Stimulated activated naive B cell treated with anti-CD40 and anti-IgM and Interleukin-4, amounts not matched to agents 10 μg/mL and 1 μg/mL and 100 μg/mL, for 72 hours (primary cell): ENCODE measurements around the gene GPX4.

ENCODE experiments used
- ATAC-seq, 2 donors: fragments of 150-1000 bp; cut with Tn5 transposase; replicated peaks; 2 replicates each; pipeline ENCODE4 v1.10.0; 2021; ENCODE audit warnings: moderate library complexity in 1 of 2
- DNase-seq: peaks from one replicate; pipeline ENCODE4 v3.0.0; 2021
- H3K27ac Mint-ChIP-seq: one replicate; pipeline ENCODE4 v1.8.0; 2022; ENCODE audit warnings: mild to moderate bottlenecking, mixed read lengths
- H3K27me3 Mint-ChIP-seq, 2 donors: one replicate each; pipeline ENCODE4 v1.8.0; 2022; ENCODE audit warnings: mixed read lengths in 2 of 2
- H3K36me3 Mint-ChIP-seq, 2 donors: one replicate each; pipeline ENCODE4 v1.8.0; 2022; ENCODE audit warnings: mixed read lengths in 2 of 2, mild to moderate bottlenecking in 1 of 2
- H3K4me1 Mint-ChIP-seq, 2 donors: one replicate each; pipeline ENCODE4 v1.8.0; 2022; ENCODE audit warnings: mixed read lengths in 2 of 2, mild to moderate bottlenecking in 1 of 2
- H3K4me3 Mint-ChIP-seq, 2 donors: one replicate each; pipeline ENCODE4 v1.8.0; 2022; ENCODE audit warnings: mild to moderate bottlenecking in 2 of 2, mixed read lengths in 2 of 2, moderate library complexity in 1 of 2
- H3K9me3 Mint-ChIP-seq, 2 donors: one replicate each; pipeline ENCODE4 v1.8.0; 2022; ENCODE audit warnings: mixed read lengths in 2 of 2, mild to moderate bottlenecking in 1 of 2

The GPX4 gene

DNA sequence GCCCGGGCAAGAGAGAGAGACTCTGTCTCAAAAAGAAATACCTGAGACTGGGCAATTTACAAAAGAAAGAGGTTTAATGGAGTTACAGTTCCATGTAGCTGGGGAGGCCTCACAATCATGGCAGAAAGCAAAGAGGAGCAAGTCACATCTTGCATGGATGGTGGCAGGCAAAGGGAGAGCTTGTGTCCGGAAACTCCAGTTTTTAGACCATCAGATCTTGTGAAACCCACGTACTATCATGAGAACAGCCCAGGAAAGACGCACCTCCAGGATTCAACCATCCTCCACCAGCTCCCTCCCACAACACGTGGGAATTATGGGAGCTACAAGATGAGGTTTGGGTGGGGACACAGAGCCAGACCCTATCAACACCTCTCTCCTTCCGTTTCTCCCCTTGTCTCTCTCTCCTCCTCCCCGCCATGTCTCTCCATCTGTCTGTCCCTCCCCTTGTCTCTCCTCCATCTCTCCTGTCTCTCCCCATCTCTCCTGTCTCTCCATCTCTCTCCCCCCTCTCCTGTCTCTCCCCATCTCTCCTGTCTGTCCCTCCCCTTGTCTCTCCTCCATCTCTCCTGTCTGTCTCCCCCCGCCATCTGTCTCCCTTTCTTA is 18.6 kb upstream of the GPX4 start:
- no peak for ATAC-seq
- peaks cover 45 to 67% of the 10 kb centered on the region in 2 donors for H3K4me1 Mint-ChIP-seq
- H3K9me3 Mint-ChIP-seq, result no peaks in the 10 kb centered on the region
- H3K4me3 Mint-ChIP-seq, result peak overlapping the region; percentile 51 to 54
- no peaks in the 10 kb centered on the region for H3K27me3 Mint-ChIP-seq
- H3K27ac Mint-ChIP-seq, result peak overlapping the region; percentile 85
- peaks cover 55 to 74% of the 10 kb centered on the region in 2 donors for H3K36me3 Mint-ChIP-seq
- no peak for DNase-seq

DNA sequence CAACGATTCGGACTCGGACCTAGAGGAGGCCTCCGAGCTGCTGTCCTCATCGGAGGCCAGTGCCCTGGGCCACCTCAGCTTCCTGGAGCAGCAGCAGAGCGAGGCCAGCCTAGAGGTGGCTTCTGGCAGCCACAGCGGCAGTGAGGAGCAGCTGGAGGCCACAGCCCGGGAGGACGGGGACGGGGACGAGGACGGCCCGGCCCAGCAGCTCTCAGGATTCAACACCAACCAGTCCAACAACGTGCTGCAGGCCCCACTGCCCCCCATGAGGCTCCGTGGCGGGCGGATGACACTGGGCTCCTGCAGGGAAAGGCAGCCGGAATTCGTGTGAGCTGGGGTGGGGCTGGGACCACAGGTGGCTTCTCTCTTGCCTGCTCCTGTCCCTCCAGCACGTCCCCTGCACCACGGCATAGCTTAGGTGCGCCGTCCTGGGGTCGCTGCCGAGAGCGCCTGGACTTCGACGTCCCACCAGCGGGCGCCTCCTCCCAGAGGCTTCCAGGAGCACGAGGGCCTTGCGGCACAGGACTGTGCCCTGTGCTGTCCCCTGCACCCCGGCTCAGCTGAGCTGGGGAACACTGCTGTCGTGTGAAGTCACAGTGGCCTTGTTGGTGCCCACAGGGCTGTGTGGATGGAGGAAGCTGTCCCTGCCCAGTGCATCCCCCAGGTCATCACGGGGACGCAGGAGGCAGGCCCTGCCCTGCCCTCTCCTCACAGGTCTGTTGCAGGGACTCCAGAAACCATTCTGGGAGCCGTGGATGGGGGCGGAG is 17.9 kb upstream of the GPX4 start:
- H3K27ac Mint-ChIP-seq, result peak overlapping the region; percentile 85
- ATAC-seq (no peak), DNase-seq (no peak)
- peak overlapping the region; percentile 51 to 54 for H3K4me3 Mint-ChIP-seq
- peaks cover 52 to 67% of the 10 kb centered on the region in 2 donors for H3K36me3 Mint-ChIP-seq
- no peaks in the 10 kb centered on the region for H3K27me3 Mint-ChIP-seq
- peaks cover 40 to 62% of the 10 kb centered on the region in 2 donors for H3K4me1 Mint-ChIP-seq
- no peaks in the 10 kb centered on the region for H3K9me3 Mint-ChIP-seq

DNA sequence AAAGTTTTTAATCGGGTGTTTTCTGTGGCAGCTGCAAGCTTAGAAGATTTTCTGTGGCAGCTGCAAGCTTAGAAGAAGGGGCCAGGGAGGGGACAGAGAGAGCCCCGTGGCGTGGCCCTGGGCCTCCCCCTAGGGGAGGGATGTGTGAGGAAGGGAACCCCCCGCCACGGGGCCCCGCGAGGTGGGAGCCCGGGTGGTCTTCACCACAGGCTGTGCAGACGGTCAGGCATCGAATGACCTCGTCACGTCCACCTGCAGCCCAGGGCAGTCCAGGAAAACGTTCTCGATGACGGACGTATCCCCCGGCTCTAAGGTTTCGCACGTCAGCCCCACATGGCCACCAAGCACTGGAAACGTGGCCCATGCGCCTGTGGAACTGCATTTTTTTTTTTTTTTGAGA is 17.2 kb upstream of the GPX4 start:
- Mint-ChIP-seq H3K4me1 (peaks cover 36 to 54% of the 10 kb centered on the region in 2 donors), H3K27me3 (no peaks in the 10 kb centered on the region), H3K4me3 (peak overlapping the region in 1 of 2 donors; percentile 50), H3K36me3 (peaks cover 51 to 59% of the 10 kb centered on the region in 2 donors), H3K9me3 (no peaks in the 10 kb centered on the region), H3K27ac (peak overlapping the region; percentile 85)
- DNase-seq (no peak), ATAC-seq (no peak)

DNA sequence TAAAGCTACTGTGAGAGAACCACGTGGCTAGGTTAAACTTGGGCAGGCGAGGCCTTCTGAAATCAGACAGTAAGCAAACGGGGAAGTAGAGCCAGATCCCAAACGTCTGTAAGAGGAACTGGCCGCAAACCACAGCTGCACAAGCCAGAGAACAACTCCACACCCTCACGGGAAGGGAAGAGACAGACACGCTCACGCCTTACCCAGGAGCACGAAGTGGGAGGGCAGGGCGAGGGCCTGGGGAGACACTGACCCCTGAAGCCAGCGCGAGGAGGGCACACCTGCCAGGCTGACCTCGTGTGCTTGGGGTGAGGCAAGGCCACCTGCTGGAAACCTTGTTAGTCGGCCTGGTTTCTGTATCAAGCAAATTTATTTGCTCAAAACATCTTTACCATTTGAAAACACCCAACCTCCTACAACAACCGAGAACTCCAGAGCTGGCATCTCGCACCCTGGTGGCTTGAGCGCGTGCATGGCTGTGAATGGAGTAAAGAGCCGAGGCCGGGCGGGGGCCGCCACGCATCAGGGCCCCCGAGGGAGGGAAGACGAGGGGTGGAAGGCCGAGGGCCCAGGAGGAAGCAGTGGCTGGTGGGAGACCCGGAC is 15.9 kb upstream of the GPX4 start:
- peak overlapping the region; percentile 71 to 76 for H3K4me3 Mint-ChIP-seq
- DNase-seq (peak; percentile 64), ATAC-seq (peak; percentile 69 to 72)
- peaks cover 48 to 50% of the 10 kb centered on the region in 2 donors for H3K36me3 Mint-ChIP-seq
- no peaks in the 10 kb centered on the region for H3K9me3 Mint-ChIP-seq
- no peaks in the 10 kb centered on the region for H3K27me3 Mint-ChIP-seq
- H3K27ac Mint-ChIP-seq, result peak overlapping the region; percentile 94
- H3K4me1 Mint-ChIP-seq, result peaks cover 36 to 53% of the 10 kb centered on the region in 2 donors

DNA sequence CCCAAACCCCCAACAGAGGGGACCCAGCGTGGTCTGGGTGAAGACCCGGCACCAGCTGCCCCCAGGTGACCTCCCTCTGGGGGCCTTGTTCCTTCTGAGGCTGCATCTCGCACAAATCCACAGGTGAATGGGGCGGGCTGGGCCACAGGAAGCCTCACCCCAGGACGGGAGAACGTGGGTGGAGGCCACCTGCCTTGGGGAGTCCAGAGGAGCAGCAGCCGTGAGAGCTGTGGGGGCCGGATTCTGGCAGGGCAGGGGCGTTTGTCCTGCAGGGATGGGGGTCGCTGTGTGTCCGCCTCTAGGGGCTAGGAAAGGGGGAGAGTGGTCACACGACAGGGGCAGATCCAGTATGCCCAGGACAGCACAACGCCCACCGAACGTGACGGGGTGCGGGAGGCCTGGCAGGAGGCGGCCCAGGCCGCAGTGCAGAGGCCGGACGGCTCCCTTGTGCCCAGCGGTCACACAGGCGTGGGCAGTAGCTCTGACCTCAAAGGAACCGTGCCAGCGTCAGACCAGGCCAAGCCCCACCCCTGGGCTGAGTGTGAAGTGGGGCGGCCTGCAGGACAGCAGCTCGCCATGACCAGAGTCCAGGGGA is 15.3 kb upstream of the GPX4 start:
- H3K9me3 Mint-ChIP-seq, result no peaks in the 10 kb centered on the region
- peaks cover 51 to 54% of the 10 kb centered on the region in 2 donors for H3K36me3 Mint-ChIP-seq
- H3K4me1 Mint-ChIP-seq, result peaks cover 39 to 57% of the 10 kb centered on the region in 2 donors
- peak in 1 of 2 donors; percentile 6 for ATAC-seq
- no peaks in the 10 kb centered on the region for H3K27me3 Mint-ChIP-seq
- no peak for DNase-seq
- peak overlapping the region; percentile 71 to 76 for H3K4me3 Mint-ChIP-seq
- H3K27ac Mint-ChIP-seq, result peak overlapping the region; percentile 94

DNA sequence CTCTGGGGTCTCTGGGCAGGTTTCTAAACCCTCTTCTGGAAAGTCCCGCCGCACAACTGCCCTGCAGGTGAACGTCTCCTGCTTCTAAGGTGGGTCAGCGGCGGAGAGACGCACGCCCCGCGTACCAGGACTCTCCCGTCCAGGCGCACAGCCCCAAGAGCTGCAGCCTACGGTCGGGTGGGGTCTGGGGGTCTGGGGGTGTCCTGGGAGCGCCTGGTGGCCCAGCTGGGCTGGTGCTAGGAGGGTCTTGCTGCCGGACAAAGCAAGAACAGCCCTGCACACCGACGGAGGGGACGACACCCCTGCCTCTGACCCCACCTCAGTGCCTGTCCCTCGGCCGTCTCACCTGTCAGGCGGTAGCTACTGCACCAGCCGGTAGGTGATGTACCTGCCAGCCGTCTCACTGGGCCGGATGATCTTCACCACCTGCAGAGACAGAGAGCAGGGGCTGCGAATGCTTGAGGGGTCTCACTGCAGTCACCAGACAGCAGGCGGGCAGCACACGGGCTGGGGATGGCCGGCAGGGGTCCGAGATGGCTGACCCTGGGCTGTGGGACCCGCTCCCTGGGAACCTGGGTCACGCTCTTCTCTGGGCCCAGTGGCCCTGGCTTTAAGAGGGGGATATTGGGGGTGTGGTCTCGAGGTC is 14.5 kb upstream of the GPX4 start:
- no peak for DNase-seq
- H3K27me3 Mint-ChIP-seq, result no peaks in the 10 kb centered on the region
- peaks cover 40 to 57% of the 10 kb centered on the region in 2 donors for H3K4me1 Mint-ChIP-seq
- H3K4me3 Mint-ChIP-seq, result peak overlapping the region; percentile 10 to 19
- no peaks in the 10 kb centered on the region for H3K9me3 Mint-ChIP-seq
- peaks cover 50 to 56% of the 10 kb centered on the region in 2 donors for H3K36me3 Mint-ChIP-seq
- H3K27ac Mint-ChIP-seq, result peak overlapping the region; percentile 94
- ATAC-seq, result no peak

DNA sequence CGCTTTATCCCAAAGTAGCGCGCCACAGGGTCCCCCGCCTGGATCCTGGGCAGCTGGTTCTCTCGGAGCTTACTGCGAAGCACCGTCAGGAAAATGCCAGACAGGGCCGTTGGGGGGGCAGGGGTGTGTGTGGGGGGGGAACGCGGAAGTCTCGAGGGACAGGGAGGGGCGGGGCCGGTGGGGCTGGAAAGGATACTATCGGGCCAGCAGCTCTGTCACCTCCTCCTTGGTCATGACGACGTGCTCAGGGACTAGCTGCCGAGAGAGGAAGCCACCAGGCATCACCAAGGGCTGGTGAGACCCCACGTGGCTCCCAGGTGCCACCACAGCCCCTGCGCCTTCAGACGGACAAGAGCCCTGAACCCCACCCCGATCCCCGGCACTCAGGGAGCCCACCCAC is 13.9 kb upstream of the GPX4 start:
- H3K4me3 Mint-ChIP-seq, result no peak overlapping the region
- no peak for ATAC-seq

DNA sequence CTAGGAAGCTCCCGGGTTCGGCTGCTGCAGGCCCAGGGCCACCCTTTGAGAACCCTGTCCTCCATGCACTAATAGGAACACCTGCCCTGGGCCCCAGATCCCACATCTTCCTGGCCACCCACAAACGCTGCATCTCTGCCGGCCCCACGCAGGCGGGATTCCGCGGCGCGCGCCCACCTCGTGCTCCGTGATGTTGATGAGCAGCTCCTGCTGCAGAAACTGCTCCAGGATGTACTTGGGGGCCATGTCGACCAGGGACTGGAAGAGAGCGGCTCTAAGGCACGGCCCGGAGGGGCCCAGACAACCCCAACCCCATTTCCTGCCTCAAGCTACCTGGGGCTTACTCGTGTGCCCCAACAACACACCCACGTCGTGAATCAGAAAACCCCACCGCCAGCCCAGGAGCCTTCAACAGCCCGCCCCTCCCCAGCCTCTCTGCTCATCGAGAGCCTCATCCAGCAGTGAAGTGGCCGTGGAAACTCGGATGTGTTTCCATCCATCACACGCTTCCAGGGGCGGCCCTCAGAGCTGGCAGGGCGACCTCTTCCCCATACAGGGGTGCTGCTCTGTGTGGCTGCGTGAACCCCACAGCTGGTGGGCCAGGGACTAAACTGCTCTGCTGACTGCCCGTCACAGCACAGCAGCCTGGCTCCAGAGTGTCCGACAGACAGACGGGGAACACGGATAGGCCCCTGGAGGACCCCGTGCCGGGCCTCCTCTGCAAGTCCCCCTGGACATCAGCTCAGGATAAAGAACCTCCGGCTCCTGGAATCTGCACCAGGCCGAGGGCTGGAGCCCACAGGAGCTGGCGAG is 12.9 kb upstream of the GPX4 start:
- peak overlapping the region; percentile 56 for H3K27ac Mint-ChIP-seq
- no peak overlapping the region for H3K4me3 Mint-ChIP-seq
- H3K9me3 Mint-ChIP-seq, result no peaks in the 10 kb centered on the region
- no peak for DNase-seq
- peaks cover 45 to 47% of the 10 kb centered on the region in 2 donors for H3K36me3 Mint-ChIP-seq
- no peak for ATAC-seq
- peaks cover 35 to 54% of the 10 kb centered on the region in 2 donors for H3K4me1 Mint-ChIP-seq
- H3K27me3 Mint-ChIP-seq, result no peaks in the 10 kb centered on the region

More for the DNA sequence above, 13.9 kb upstream of the GPX4 start:
- DNase-seq, result no peak
- Mint-ChIP-seq H3K9me3 (no peaks in the 10 kb centered on the region), H3K36me3 (peaks cover 49 to 51% of the 10 kb centered on the region in 2 donors), H3K27ac (peak overlapping the region; percentile 31), H3K27me3 (no peaks in the 10 kb centered on the region), H3K4me1 (peaks cover 38 to 52% of the 10 kb centered on the region in 2 donors)

DNA sequence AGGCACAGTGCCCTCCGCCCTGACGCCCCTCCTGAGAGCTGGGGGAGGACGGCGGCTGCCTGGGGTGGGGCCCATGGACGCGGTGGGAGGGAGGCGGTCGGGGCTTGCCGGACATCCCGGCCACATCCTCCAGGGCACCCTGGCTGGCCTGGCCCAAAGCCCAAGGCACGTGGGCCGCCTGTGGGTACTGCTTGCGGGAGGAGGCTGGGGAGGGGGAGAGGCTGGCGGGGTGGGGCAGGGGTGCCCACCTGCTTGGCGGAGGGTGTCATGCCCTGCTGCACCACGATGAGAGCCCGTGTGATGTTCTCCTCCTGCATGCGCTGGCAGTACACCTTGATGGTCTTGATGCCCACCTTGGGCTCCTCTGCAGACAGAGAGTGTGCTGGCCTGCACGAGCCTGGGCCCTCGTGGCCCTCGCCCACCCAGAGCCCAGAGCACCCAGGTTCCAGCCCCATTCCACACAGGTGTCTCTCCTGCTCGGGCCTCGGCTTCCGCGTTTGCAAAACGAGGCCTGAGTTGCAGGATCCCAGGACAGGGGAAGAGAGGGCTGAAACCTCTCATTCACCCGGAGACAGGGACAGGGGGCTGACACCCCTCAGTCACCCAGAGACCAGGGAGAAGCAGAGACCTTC is 12.1 kb upstream of the GPX4 start:
- no peak for DNase-seq
- Mint-ChIP-seq H3K36me3 (peaks cover 39 to 41% of the 10 kb centered on the region in 2 donors), H3K4me1 (peaks cover 33 to 52% of the 10 kb centered on the region in 2 donors), H3K27me3 (no peaks in the 10 kb centered on the region), H3K9me3 (no peaks in the 10 kb centered on the region), H3K4me3 (no peak overlapping the region), H3K27ac (peak overlapping the region; percentile 56)
- ATAC-seq, result no peak

DNA sequence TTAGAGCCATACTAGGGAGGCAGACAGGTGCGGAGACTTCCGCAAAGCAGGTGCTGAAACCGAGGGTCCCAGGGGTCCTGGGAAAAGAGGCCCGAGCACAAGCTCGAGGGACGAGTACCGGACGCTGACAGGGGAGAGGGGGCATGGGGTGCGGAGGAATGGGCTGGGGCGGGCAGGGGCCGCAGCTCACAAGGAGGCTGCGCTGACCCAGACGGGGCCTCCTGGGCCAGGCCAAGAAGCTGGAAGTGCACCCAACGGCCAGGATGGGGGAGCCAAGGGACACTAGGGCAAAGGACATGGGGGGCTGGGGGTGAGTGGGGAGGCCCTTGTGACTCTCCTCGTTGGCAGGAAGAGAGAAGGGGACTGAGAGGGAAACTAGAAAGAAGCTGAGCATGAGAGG is 10.5 kb upstream of the GPX4 start:
- DNase-seq (no peak), ATAC-seq (no peak)
- H3K4me1 Mint-ChIP-seq, result peaks cover 29 to 44% of the 10 kb centered on the region in 2 donors
- no peaks in the 10 kb centered on the region for H3K27me3 Mint-ChIP-seq
- H3K27ac Mint-ChIP-seq, result peak overlapping the region; percentile 56
- H3K36me3 Mint-ChIP-seq, result peaks cover 27 to 33% of the 10 kb centered on the region in 2 donors
- no peaks in the 10 kb centered on the region for H3K9me3 Mint-ChIP-seq
- H3K4me3 Mint-ChIP-seq, result peak overlapping the region; percentile 94 to 96

DNA sequence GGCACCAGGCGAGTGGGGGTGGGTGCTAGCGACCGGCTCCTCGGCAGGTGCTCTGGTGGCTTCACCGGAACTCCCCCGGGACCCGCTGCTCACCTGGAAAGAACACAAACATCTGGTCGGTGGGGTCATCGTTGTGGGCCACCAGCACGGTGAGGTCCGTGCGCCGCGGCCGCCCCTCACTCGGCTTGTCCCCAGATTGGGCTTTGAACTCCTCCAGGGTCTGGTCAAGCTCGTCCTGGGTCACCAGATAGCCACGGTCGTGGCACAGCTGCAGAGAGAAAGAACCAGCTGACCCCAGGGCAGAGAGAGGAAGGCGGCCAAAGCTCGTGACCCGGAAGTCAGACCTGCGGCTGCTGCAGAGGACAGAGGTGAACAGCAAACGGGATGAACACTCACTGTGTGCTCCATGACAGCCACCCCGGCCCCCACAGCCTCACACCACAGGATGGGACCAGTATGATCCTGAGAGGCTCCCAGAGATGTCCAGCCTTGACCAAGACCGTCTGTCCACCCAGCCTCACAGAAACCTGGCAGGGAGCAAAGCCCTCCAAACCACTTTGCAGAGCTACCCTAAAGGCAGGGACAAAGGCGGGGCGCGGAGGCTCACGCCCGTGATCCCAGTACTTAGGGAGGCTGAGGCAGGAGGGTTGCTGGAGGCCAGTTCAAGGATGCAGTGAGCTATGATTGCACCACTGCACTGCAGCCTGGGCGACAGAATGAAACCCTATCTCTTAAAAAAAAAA is 9.8 kb upstream of the GPX4 start:
- Mint-ChIP-seq H3K9me3 (peaks cover 0 to 2% of the 10 kb centered on the region in 2 donors), H3K27ac (peak overlapping the region; percentile 98), H3K27me3 (no peaks in the 10 kb centered on the region), H3K4me3 (peak overlapping the region; percentile 94 to 96), H3K36me3 (peaks cover 21 to 28% of the 10 kb centered on the region in 2 donors), H3K4me1 (peaks cover 28 to 44% of the 10 kb centered on the region in 2 donors)
- ATAC-seq (no peak), DNase-seq (no peak)

DNA sequence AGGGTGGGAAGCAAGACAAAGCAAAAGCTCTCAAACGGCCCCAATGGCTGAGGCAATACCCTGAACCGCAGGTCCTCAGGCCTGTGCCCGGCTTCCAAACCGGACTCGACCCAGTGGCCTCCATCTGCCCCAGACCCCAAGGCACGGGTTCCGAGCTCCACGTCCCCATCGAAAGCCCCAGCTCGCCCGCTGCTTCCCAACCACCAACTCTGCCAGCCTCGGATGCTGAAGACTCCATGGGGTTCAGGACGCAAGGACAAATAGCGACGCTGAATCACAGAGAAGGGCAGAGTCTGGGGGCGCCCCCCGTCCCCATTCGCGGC is 9.2 kb upstream of the GPX4 start:
- Mint-ChIP-seq H3K27ac (peak overlapping the region; percentile 98), H3K27me3 (no peaks in the 10 kb centered on the region), H3K4me3 (peak overlapping the region; percentile 94 to 96), H3K36me3 (peaks cover 16 to 23% of the 10 kb centered on the region in 2 donors), H3K9me3 (peaks cover 0 to 2% of the 10 kb centered on the region in 2 donors), H3K4me1 (peaks cover 24 to 44% of the 10 kb centered on the region in 2 donors)
- DNase-seq, result no peak
- ATAC-seq, result no peak
